ENCODE data around the gene CBR1. TPM values are rescaled to one million over a fixed set of nuclear protein-coding genes. Genes with fewer than 3 reads are reported as not detected.
A peak's percentile ranks its signal among the peaks of the same experiment; 100 is the strongest.
"Not testable (repeated sequence)": the region's sequence is repeated elsewhere in the genome, so short reads cannot be mapped to it uniquely, and the experiment has no call there.

Gene CBR1
- total RNA-seq, 1 donor from 2014 or later = 20.1 TPM

DNA sequence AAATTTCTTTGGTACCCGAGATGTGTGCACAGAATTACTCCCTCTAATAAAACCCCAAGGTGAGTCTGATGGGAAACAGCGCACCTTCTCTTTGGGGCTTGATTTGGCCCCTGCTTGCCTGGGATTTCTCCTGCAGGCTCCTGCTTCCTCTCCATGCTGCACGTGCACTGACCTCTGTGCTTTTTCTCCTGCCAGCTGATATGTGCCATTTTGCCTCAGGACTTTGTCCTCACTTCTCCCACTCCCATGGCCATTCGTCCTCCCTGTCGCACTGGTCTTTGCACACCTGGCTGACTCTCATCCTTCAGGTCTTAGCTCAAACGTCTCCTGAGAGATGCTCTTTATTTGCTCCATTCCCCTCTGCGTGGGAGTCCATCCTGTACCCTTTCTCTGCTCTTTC is 1.2 kb downstream of the CBR1 start:
- no peak for TF ChIP-seq CTCF (conservative IDR thresholded peaks at IDR 0.05)
- DNase-seq (ENCODE audit: extremely low spot score, unreplicated experiment) = no peak
- Mint-ChIP-seq H3K27ac (no peak overlapping the region), H3K9me3 (peaks cover 9% of the 10 kb centered on the region), H3K4me1 (ENCODE audit: unreplicated experiment) (peaks cover 30% of the 10 kb centered on the region), H3K4me3 (peak overlapping the region; percentile 85), H3K27me3 (peaks cover 3% of the 10 kb centered on the region), H3K36me3 (peaks cover 4% of the 10 kb centered on the region)

GRCh38 chr21:36072453-36073162 is 2.8 kb downstream of the CBR1 start:
- no peak overlapping the region for H3K27ac Mint-ChIP-seq

GRCh38 chr21:36073181-36073580 is 3.4 kb downstream of the CBR1 start:
- H3K4me1 Mint-ChIP-seq (ENCODE audit: unreplicated experiment) = peaks cover 33% of the 10 kb centered on the region
- H3K36me3 Mint-ChIP-seq = peaks cover 4% of the 10 kb centered on the region
- peak overlapping the region; percentile 23 for H3K4me3 Mint-ChIP-seq
- peaks cover 5% of the 10 kb centered on the region for H3K27me3 Mint-ChIP-seq
- no peak for DNase-seq (ENCODE audit: extremely low spot score, unreplicated experiment)
- no peak overlapping the region for H3K27ac Mint-ChIP-seq
- no peak for TF ChIP-seq CTCF (conservative IDR thresholded peaks at IDR 0.05)
- H3K9me3 Mint-ChIP-seq = peaks cover 9% of the 10 kb centered on the region

More at GRCh38 chr21:36072453-36073162, 2.8 kb downstream of the CBR1 start:
- H3K27me3 Mint-ChIP-seq = peaks cover 5% of the 10 kb centered on the region
- DNase-seq (ENCODE audit: extremely low spot score, unreplicated experiment) = no peak
- no peak for TF ChIP-seq CTCF (conservative IDR thresholded peaks at IDR 0.05)
- H3K9me3 Mint-ChIP-seq = peaks cover 9% of the 10 kb centered on the region
- peaks cover 4% of the 10 kb centered on the region for H3K36me3 Mint-ChIP-seq
- H3K4me1 Mint-ChIP-seq (ENCODE audit: unreplicated experiment) = peaks cover 33% of the 10 kb centered on the region
- peak overlapping the region; percentile 50 for H3K4me3 Mint-ChIP-seq

- not testable (repeated sequence) for H3K27me3 Mint-ChIP-seq; H3K36me3 Mint-ChIP-seq; DNase-seq (ENCODE audit: extremely low spot score, unreplicated experiment); H3K9me3 Mint-ChIP-seq; H3K27ac Mint-ChIP-seq; H3K4me3 Mint-ChIP-seq
- peaks cover 33% of the 10 kb centered on the region for H3K4me1 Mint-ChIP-seq (ENCODE audit: unreplicated experiment)
Measured at GRCh38 chr21:36073911-36074310, 4.1 kb downstream of the CBR1 start.

DNA sequence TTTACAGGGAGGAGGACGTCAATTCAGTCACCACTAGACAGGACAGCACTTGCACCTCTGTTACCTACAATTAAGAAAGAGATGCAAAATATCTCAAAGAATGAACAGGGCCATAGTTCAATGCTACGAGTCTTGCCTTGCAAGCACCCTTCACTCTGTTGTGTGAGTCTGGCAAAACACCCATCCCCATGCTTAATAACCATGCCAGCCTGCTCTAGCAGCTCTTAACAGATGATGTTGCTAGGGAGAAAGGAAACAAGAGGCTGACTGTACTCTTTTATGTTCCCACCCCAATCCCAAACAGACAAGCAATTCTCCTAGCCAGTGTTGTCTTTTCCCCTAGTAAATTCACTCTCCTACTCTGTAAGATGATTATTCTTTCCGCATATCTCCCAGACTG is 5.3 kb downstream of the CBR1 start:
- DNase-seq (ENCODE audit: extremely low spot score, unreplicated experiment) = no peak
- TF ChIP-seq CTCF (conservative IDR thresholded peaks at IDR 0.05) = no peak
- Mint-ChIP-seq H3K27me3 (peaks cover 8% of the 10 kb centered on the region), H3K4me3 (no peak overlapping the region), H3K36me3 (no peaks in the 10 kb centered on the region), H3K9me3 (no peaks in the 10 kb centered on the region), H3K27ac (no peak overlapping the region), H3K4me1 (ENCODE audit: unreplicated experiment) (peaks cover 33% of the 10 kb centered on the region)

DNA sequence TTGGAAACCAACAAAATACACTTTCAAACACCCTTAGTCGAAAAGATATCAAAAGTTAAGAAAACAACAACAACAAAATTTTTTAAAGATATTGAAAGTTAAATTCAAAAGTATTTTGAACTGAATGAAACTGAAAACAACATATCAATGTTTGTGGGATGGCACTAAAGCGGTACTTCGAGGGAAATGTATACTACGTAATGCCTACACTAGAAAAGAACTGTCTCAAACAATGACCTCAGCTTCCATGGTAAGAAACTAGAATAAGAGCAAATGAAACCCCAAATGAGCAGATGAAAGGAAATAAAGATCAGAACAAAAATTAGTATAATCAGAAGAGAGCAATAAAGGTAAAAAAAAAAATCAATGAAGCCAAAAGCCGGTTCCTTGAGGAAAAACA is 6.1 kb downstream of the CBR1 start:
- Mint-ChIP-seq H3K4me1 (ENCODE audit: unreplicated experiment) (peaks cover 26% of the 10 kb centered on the region), H3K4me3 (no peak overlapping the region)

More for the DNA sequence above, 6.1 kb downstream of the CBR1 start:
- H3K9me3 Mint-ChIP-seq = no peaks in the 10 kb centered on the region
- H3K27me3 Mint-ChIP-seq = peaks cover 8% of the 10 kb centered on the region
- H3K36me3 Mint-ChIP-seq = no peaks in the 10 kb centered on the region
- DNase-seq (ENCODE audit: extremely low spot score, unreplicated experiment) = no peak
- TF ChIP-seq CTCF (conservative IDR thresholded peaks at IDR 0.05) = no peak
- no peak overlapping the region for H3K27ac Mint-ChIP-seq
